GM18505 (cell line): ENCODE data around the gene UTP18.
A peak's percentile ranks its signal among the peaks of the same experiment; 100 is the strongest.
"Not testable (repeated sequence)": the region's sequence is repeated elsewhere in the genome, so short reads cannot be mapped to it uniquely, and the experiment has no call there.

Experiments used
- ATAC-seq: cut with Tn5 transposase; IDR thresholded peaks from one replicate; pipeline ENCODE4 v1.9.1; 2021; ENCODE audit not compliant: unreplicated experiment
- POLR2A ChIP-seq: IDR thresholded peaks from 4 replicates; pipeline ENCODE4 v1.6.1; 2011; ENCODE audit warnings: borderline replicate concordance; ENCODE audit not compliant: insufficient read depth, insufficient read length; ENCODE audit errors: extremely low read depth

UTP18 gene

GRCh38 chr17:51260237-51261023, at the start of gene UTP18:
Gene UTP18 (plus strand): TSS chr17:51260546. CDS start chr17:51260585, 39 bp downstream.
- peak; percentile 73 for TF ChIP-seq POLR2A
- peak; percentile 68 for ATAC-seq

DNA sequence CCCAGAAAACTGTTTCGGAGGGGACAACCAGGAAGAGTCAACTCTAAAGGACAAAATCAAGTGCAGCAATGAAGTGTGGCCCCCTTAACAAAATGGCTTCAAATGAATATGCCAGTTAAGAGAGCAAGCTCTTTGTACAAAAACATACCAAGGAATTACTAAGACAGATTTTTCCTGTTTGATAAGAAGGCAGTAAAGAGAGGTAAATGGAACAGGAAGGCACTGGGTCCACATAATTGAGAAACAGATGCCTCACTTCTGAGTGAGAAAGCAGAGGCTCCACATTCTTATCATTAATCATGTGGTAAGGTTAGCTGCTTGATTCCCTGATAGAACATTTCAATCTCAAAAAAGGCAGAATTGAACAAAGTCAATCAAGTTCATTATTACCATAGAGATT, 45.4 kb upstream of the UTP18 start:
- no peak for TF ChIP-seq POLR2A

GRCh38 chr17:51217946-51218345, 42.4 kb upstream of the UTP18 start:
- TF ChIP-seq POLR2A, result no peak
- ATAC-seq, result no peak

More for the DNA sequence above, 45.4 kb upstream of the UTP18 start:
- no peak for ATAC-seq

- ATAC-seq, result no peak
- no peak for TF ChIP-seq POLR2A
These were observed 39.0 kb upstream of the UTP18 start for GRCh38 chr17:51221322-51221721.

- ATAC-seq, result no peak
- TF ChIP-seq POLR2A, result no peak
These were observed 35.7 kb upstream of the UTP18 start for GRCh38 chr17:51224402-51225262.

DNA sequence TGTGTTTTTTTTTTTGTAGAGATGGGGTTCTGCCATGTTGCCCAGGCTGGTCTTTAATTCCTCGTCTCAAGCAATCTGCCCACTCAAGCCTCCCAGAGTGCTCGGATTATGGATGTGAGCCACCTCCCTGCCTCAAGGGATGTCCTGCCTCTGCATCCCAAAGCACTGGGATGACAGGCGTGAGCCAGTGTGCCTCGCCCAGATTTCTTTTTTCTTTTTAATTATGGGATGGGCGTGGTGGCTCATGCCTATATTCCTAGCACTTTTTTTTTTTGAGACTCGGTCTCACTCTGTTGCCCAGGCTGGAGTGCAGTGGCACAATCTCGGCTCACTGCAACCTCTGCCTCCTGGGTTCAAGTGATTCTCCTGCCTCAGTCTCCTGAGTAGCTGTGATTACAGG, 34.8 kb upstream of the UTP18 start:
- not testable (repeated sequence) for ATAC-seq

GRCh38 chr17:51228161-51228560, 32.2 kb upstream of the UTP18 start:
- TF ChIP-seq POLR2A, result no peak
- no peak for ATAC-seq

GRCh38 chr17:51229889-51230288, 30.5 kb upstream of the UTP18 start:
- TF ChIP-seq POLR2A, result no peak
- peak; percentile 34 for ATAC-seq

- peak; percentile 65 for ATAC-seq
- TF ChIP-seq POLR2A, result no peak
These were observed 30.0 kb upstream of the UTP18 start for GRCh38 chr17:51230306-51230705.

GRCh38 chr17:51231999-51232398, 28.3 kb upstream of the UTP18 start:
- ATAC-seq, result no peak
- no peak for TF ChIP-seq POLR2A

- no peak for ATAC-seq
These were observed 26.2 kb upstream of the UTP18 start for GRCh38 chr17:51234162-51234561.

DNA sequence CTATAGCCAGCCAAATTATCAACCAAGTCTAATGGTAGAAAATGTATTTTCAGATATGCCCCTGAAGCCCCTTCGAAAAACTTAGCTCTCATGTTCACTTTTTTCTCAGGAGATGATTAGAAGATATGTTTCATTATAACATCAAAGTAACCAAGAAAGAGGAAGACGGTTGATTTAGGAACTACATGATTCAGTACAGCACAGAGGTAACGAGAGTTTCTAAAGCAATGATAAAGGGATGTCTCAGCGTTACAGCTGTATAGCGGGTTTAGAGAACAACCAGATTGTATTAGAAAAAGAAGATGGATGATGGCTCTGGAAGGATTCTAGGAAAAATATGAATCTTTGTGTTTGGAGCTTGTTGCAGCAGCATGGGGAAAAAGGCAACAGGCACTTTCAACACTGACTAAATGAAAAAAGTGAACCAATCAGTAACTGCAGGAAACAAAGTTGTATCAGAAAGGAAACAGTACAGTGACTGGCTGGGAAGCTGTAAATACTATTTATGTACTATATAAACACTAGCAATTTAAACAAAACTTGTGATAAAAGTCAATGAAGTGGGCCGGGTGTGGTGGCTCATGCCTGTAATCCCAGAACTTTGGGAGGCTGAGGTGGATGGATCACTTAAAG, 22.0 kb upstream of the UTP18 start:
- peak; percentile 73 for ATAC-seq
- no peak for TF ChIP-seq POLR2A

More at GRCh38 chr17:51234162-51234561, 26.2 kb upstream of the UTP18 start:
- TF ChIP-seq POLR2A, result no peak

- no peak for TF ChIP-seq POLR2A
- ATAC-seq, result no peak
These were observed 20.1 kb upstream of the UTP18 start for GRCh38 chr17:51240275-51240674.
